H1 (cell line): ENCODE measurements around the gene ZNF81. TPM values are rescaled to one million over a fixed set of nuclear protein-coding genes. Genes with fewer than 3 reads are reported as not detected.

Experiments used
- CTCF ChIA-PET: fragments of 300-600 bp; sonication (Branson Sonifier 250); formaldehyde crosslinking; loops from one replicate; lab custom pipeline; 2021; ENCODE audit not compliant: partially characterized antibody; lab: Charles Lee
- POLR2A ChIA-PET: fragments of 300-600 bp; sonication (Branson Sonifier 250); formaldehyde crosslinking; loops from one replicate; lab custom pipeline; 2021; ENCODE audit warnings: inconsistent platforms; ENCODE audit not compliant: partially characterized antibody; lab: Charles Lee
- DNase-seq, 2 experiments: peaks; one replicate each; pipeline versions ENCODE4 v3.0.0 to v3.0.0-alpha.2; 2010 to 2022; ENCODE audit warnings: low spot score in 2 of 2, low read depth in 1 of 2, mixed read lengths in 1 of 2
- FAIRE-seq: peaks from 2 replicates; lab custom pipeline; 2011; peaks lifted over from hg19 to GRCh38; lab: Jason Lieb, UNC
- H2AFZ ChIP-seq: 2 replicates; pipeline ENCODE4 v1.8.1; 2012; ENCODE audit warnings: low read length, inconsistent platforms
- H2AK5ac ChIP-seq: 2 replicates; pipeline ENCODE4 v1.6.1; 2013; ENCODE audit warnings: low read depth, low read length
- H2BK120ac ChIP-seq: replicated peaks from 2 replicates; pipeline ENCODE3; 2013; ENCODE audit warnings: low read depth, low read length, inconsistent platforms
- H2BK12ac ChIP-seq: 2 replicates; pipeline ENCODE4 v1.6.1; 2013; ENCODE audit warnings: low read depth, low read length
- H2BK15ac ChIP-seq: 2 replicates; pipeline ENCODE4 v1.6.1; 2013; ENCODE audit warnings: low read length
- H2BK20ac ChIP-seq: 2 replicates; pipeline ENCODE4 v1.6.1; 2013; ENCODE audit warnings: low read length
- H2BK5ac ChIP-seq: 2 replicates; pipeline ENCODE4 v1.6.1; 2013; ENCODE audit warnings: low read depth, low read length
- H3K14ac ChIP-seq: 2 replicates; pipeline ENCODE4 v1.6.1; 2013; ENCODE audit warnings: inconsistent platforms; ENCODE audit not compliant: insufficient read length
- H3K18ac ChIP-seq: 2 replicates; pipeline ENCODE4 v1.6.1; 2013; ENCODE audit warnings: low read length; ENCODE audit errors: extremely low read depth
- H3K23ac ChIP-seq: 2 replicates; pipeline ENCODE4 v1.6.1; 2013; ENCODE audit warnings: inconsistent platforms; ENCODE audit not compliant: insufficient read length
- H3K23me2 ChIP-seq: 2 replicates; pipeline ENCODE4 v1.6.1; 2013; ENCODE audit warnings: low read depth, low read length
- H3K27ac ChIP-seq: 2 replicates; pipeline ENCODE4 v1.6.1; 2011; ENCODE audit warnings: low read depth, low read length, inconsistent platforms
- H3K27me3 ChIP-seq, 4 experiments: replicated peaks in 1 of 4; 1 replicate in 1 of 4; 2 replicates in 3 of 4; pipeline versions ENCODE4 v1.6.1 to v1.8.1; 2011 to 2013; ENCODE audit warnings: low read length in 3 of 4, mild to moderate bottlenecking in 3 of 4, inconsistent platforms in 2 of 4, mixed read lengths in 2 of 4, moderate library complexity in 1 of 4; ENCODE audit not compliant: control insufficient read depth in 3 of 4, insufficient read depth in 3 of 4; ENCODE audit errors: extremely low read depth in 1 of 4
- H3K36me3 ChIP-seq, 4 experiments: 2 replicates each; pipeline versions ENCODE4 v1.6.1 to v1.8.1; 2011 to 2013; ENCODE audit warnings: mild to moderate bottlenecking in 4 of 4, low read length in 3 of 4, moderate library complexity in 2 of 4, control low read depth in 1 of 4, inconsistent platforms in 1 of 4; ENCODE audit not compliant: insufficient read depth in 4 of 4, control insufficient read depth in 2 of 4
- H3K4ac ChIP-seq: replicated peaks from 2 replicates; pipeline ENCODE3; 2013; ENCODE audit warnings: low read length, low read depth, mixed read lengths, inconsistent platforms; ENCODE audit not compliant: insufficient read length
- H3K4me1 ChIP-seq, 4 experiments: replicated peaks in 1 of 4; 1 replicate in 1 of 4; 2 replicates in 3 of 4; pipeline versions ENCODE4 v1.6.1 to v1.8.1; 2011 to 2013; ENCODE audit warnings: low read length in 3 of 4, inconsistent platforms in 2 of 4, mixed read lengths in 1 of 4; ENCODE audit not compliant: insufficient read depth in 4 of 4, control insufficient read depth in 3 of 4
- H3K4me2 ChIP-seq, 2 experiments: 2 replicates each; pipeline versions ENCODE4 v1.6.1 to v1.8.1; 2011 to 2013; ENCODE audit warnings: low read depth in 2 of 2, low read length in 2 of 2, control low read depth in 1 of 2, inconsistent platforms in 1 of 2, mild to moderate bottlenecking in 1 of 2; ENCODE audit not compliant: insufficient read depth in 1 of 2
- H3K4me3 ChIP-seq, 4 experiments: fragments of 200-600, 300-600 bp in 1 of 4; sonication (generic), shearing (Covaris generic), sonication (Bioruptor Twin) in 1 of 4; 2 replicates each; pipeline versions ENCODE4 v1.5.1 to v1.8.1; 2011 to 2016; ENCODE audit warnings: low read length in 4 of 4, low read depth in 3 of 4, control low read depth in 2 of 4, inconsistent platforms in 2 of 4, mild to moderate bottlenecking in 2 of 4, mixed read lengths in 1 of 4, moderate library complexity in 1 of 4; ENCODE audit not compliant: insufficient read depth in 2 of 4; ENCODE audit errors: extremely low read depth in 1 of 4
- H3K56ac ChIP-seq: replicated peaks from 2 replicates; pipeline ENCODE3; 2013; ENCODE audit warnings: low read depth, mild to moderate bottlenecking, mixed read lengths, low read length, inconsistent platforms; ENCODE audit not compliant: insufficient read length
- H3K79me1 ChIP-seq: 2 replicates; pipeline ENCODE4 v1.6.1; 2013; ENCODE audit warnings: low read depth, low read length, control low read depth
- H3K79me2 ChIP-seq, 2 experiments: 2 replicates each; pipeline versions ENCODE4 v1.6.1 to v1.8.1; 2012 to 2013; ENCODE audit warnings: low read length in 2 of 2, mild to moderate bottlenecking in 2 of 2, inconsistent platforms in 1 of 2; ENCODE audit not compliant: insufficient read depth in 2 of 2, control insufficient read depth in 1 of 2
- H3K9ac ChIP-seq, 4 experiments: replicated peaks in 1 of 4; 1 replicate in 1 of 4; 2 replicates in 3 of 4; pipeline versions ENCODE4 v1.6.1 to v1.8.1; 2011 to 2013; ENCODE audit warnings: low read depth in 3 of 4, low read length in 3 of 4, control low read depth in 2 of 4, mild to moderate bottlenecking in 2 of 4, moderate library complexity in 2 of 4, inconsistent platforms in 1 of 4; ENCODE audit errors: extremely low read depth in 1 of 4
- H3K9me3 ChIP-seq, 2 experiments: 2 replicates each; pipeline versions ENCODE4 v1.6.1 to v1.8.1; 2012 to 2013; ENCODE audit warnings: mild to moderate bottlenecking in 2 of 2, moderate library complexity in 2 of 2, control low read depth in 1 of 2, inconsistent platforms in 1 of 2, low read depth in 1 of 2, low read length in 1 of 2, mixed read lengths in 1 of 2; ENCODE audit not compliant: insufficient read depth in 2 of 2
- H4K20me1 ChIP-seq, 2 experiments: replicated peaks in 1 of 2; 2 replicates each; pipeline versions ENCODE3 to v1.8.1; 2011 to 2013; ENCODE audit warnings: inconsistent platforms in 2 of 2, low read length in 2 of 2, mild to moderate bottlenecking in 1 of 2; ENCODE audit not compliant: insufficient read depth in 2 of 2, control insufficient read depth in 1 of 2
- H4K5ac ChIP-seq: 2 replicates; pipeline ENCODE4 v1.6.1; 2013; ENCODE audit warnings: low read length, low read depth, mixed read lengths, inconsistent platforms; ENCODE audit not compliant: insufficient read length
- H4K8ac ChIP-seq: 2 replicates; pipeline ENCODE4 v1.8.0; 2013; ENCODE audit warnings: mild to moderate bottlenecking, moderate library complexity, low read length, inconsistent platforms; ENCODE audit not compliant: insufficient read depth; ENCODE audit errors: extremely low read depth
- H4K91ac ChIP-seq: replicated peaks from 2 replicates; pipeline ENCODE3; 2013; ENCODE audit warnings: low read length, mixed read lengths, inconsistent platforms; ENCODE audit not compliant: insufficient read length
- SP4 ChIP-seq: IDR thresholded peaks from 2 replicates; pipeline ENCODE4 v1.6.1; 2012; ENCODE audit warnings: low read length, inconsistent platforms
- WGBS, 2 experiments: shearing (Covaris generic) in 1 of 2; methylation state at CpG; one replicate each; pipeline versions ENCODE4 v1.1.6 to v1.1.7; 2013 to 2015; ENCODE audit warnings: low lambda C conversion rate in 2 of 2, mixed read lengths in 2 of 2, inconsistent platforms in 1 of 2, low coverage in 1 of 2, missing lambda C conversion rate in 1 of 2; ENCODE audit not compliant: insufficient replicate concordance in 2 of 2, insufficient coverage in 1 of 2, insufficient read length in 1 of 2; ENCODE audit errors: extremely low coverage in 1 of 2, missing lambda C conversion rate in 1 of 2; 5-methylcytosine and 5-hydroxymethylcytosine counted together
- polyA plus RNA-seq, 7 experiments: library from polyadenylated mRNA; depleted of rRNA in 3 of 7; stranded (reverse) in 5 of 7; unstranded in 2 of 7; fragments of >200 nt in 5 of 7; fragments of 200-250 nt in 2 of 7; gene quantifications; 1 replicate in 5 of 7; 2 replicates in 1 of 7; 4 replicates in 1 of 7; pipeline versions ENCODE4 v1.2.1 to v1.2.3, GENCODE V29; 2011 to 2013; ENCODE audit warnings: missing spikeins in 2 of 7, mixed read lengths in 2 of 7
- total RNA-seq: library from RNA; stranded (reverse); fragmentation: NEBNext Ultra II Directional; extraction: Animal tissue kit (Norgen Biotek cat#: 25700); gene quantifications from 2 replicates; pipeline ENCODE4 v1.2.1, GENCODE V29; 2021

The ZNF81 gene
- total and polyA plus RNA-seq, 2 of the 8 experiments (the other 6 are each of a cell fraction or from before 2014, with no cell fraction given) = 3.4 to 10.0 TPM

- Histone ChIP-seq H3K23ac (no peak overlapping the region), H3K27me3 (no peaks in the 10 kb centered on the region), H4K5ac (no peak overlapping the region), H3K4me1 (no peaks in the 10 kb centered on the region), H2AK5ac (no peak overlapping the region), H3K9me3 (peaks cover 0 to 3% of the 10 kb centered on the region in 2 experiments; a peak in 2 of 4 replicates), H2BK20ac (no peak overlapping the region), H2BK12ac (no peak overlapping the region), H3K4me3 (no peak overlapping the region), H3K14ac (no peak overlapping the region), H2AFZ (no peak overlapping the region), H3K79me2 (no peaks in the 10 kb centered on the region), H4K20me1 (no peaks in the 10 kb centered on the region), H2BK120ac (no peak overlapping the region), H3K23me2 (no peaks in the 10 kb centered on the region), H4K8ac (no peak overlapping the region), H3K36me3 (no peaks in the 10 kb centered on the region), H3K4ac (no peak overlapping the region), H3K27ac (no peak overlapping the region), H3K4me2 (no peak overlapping the region), H3K18ac (no peak overlapping the region), H4K91ac (no peak overlapping the region), H2BK15ac (no peak overlapping the region), H2BK5ac (no peak overlapping the region), H3K56ac (no peak overlapping the region), H3K9ac (no peak overlapping the region), H3K79me1 (no peaks in the 10 kb centered on the region)
- WGBS, 2 experiments = 78% methylated on average over 2 of the region's 4 CpGs; no CpG with 5 or more reads in 1 of the 2 experiments
- CTCF ChIA-PET = interaction anchor here (0.7 to 1.8 kb wide), 7 partner anchors 11 to 152 kb away, joined by 3 to 6 read pairs (median 3); no protein-coding TSS in a partner anchor
- FAIRE-seq (no peak), DNase-seq (no peak)
- POLR2A ChIA-PET = interaction anchor here (1.1 kb wide), 1 partner anchor 88 kb away, joined by 3 read pairs; no protein-coding TSS in a partner anchor
- TF ChIP-seq SP4 = no peak
Measured at GRCh38 chrX:47958761-47959342, 122.2 kb downstream of the ZNF81 start.
